ENCODE measurements around the gene GNG13. TPM values are rescaled to one million over a fixed set of nuclear protein-coding genes. Genes with fewer than 3 reads are reported as not detected.
A peak's percentile ranks its signal among the peaks of the same experiment; 100 is the strongest.

GNG13 gene
- total RNA-seq, 2 experiments from 2014 or later: not detected

- POLR2A ChIA-PET: interaction anchor here (1.4 kb wide), 1 partner anchor 11 kb away, joined by 7 read pairs; the partner anchor contains the start of genes CHTF18 and RPUSD1
- Mint-ChIP-seq H3K9me3 (no peaks in the 10 kb centered on the region), H3K27ac (no peak overlapping the region), H3K4me1 (no peaks in the 10 kb centered on the region), H3K27me3 (peaks cover 3% of the 10 kb centered on the region), H3K36me3 (peaks cover 11% of the 10 kb centered on the region), H3K4me3 (no peak overlapping the region)
- no peak for DNase-seq
- ATAC-seq (ENCODE audit: low read depth): no peak
Observed at GRCh38 chr16:799111-799947, 1.2 kb downstream of the GNG13 start.

GRCh38 chr16:798666-799065 lies 1.9 kb downstream of the GNG13 start:
- POLR2A ChIA-PET: no interaction called here
- ATAC-seq (ENCODE audit: low read depth) (no peak), DNase-seq (no peak)
- Mint-ChIP-seq H3K9me3 (no peaks in the 10 kb centered on the region), H3K27ac (no peak overlapping the region), H3K4me1 (no peaks in the 10 kb centered on the region), H3K4me3 (no peak overlapping the region), H3K36me3 (peaks cover 11% of the 10 kb centered on the region), H3K27me3 (peaks cover 3% of the 10 kb centered on the region)

GRCh38 chr16:797686-798085 lies 2.8 kb downstream of the GNG13 start:
- peaks cover 3% of the 10 kb centered on the region for H3K27me3 Mint-ChIP-seq
- ATAC-seq (ENCODE audit: low read depth): no peak
- POLR2A ChIA-PET: no interaction called here
- H3K27ac Mint-ChIP-seq: no peak overlapping the region
- DNase-seq: no peak
- peaks cover 11% of the 10 kb centered on the region for H3K36me3 Mint-ChIP-seq
- H3K9me3 Mint-ChIP-seq: no peaks in the 10 kb centered on the region
- no peak overlapping the region for H3K4me3 Mint-ChIP-seq
- H3K4me1 Mint-ChIP-seq: no peaks in the 10 kb centered on the region

DNA sequence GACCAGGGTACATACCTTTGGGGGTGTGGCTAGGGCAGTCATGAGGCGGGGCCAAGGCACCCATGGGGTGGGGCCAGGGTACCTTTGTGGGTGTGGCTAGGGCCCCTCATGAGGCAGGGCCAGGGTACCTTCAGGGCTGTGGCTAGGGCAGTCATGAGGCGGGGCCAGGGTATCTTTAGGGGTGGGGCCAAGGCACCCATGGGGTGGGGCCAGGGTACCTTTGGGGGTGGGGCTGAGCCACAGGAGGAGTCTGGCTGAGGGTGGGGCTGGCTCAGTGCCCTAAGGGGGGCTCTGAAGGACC lies 3.5 kb downstream of the GNG13 start:
- DNase-seq (no peak), ATAC-seq (ENCODE audit: low read depth) (peak; percentile 16)
- Mint-ChIP-seq H3K4me3 (no peak overlapping the region), H3K27me3 (peaks cover 3% of the 10 kb centered on the region), H3K4me1 (no peaks in the 10 kb centered on the region), H3K27ac (no peak overlapping the region), H3K36me3 (peaks cover 11% of the 10 kb centered on the region), H3K9me3 (no peaks in the 10 kb centered on the region)
- POLR2A ChIA-PET: no interaction called here

- POLR2A ChIA-PET: no interaction called here
- no peak for DNase-seq
- Mint-ChIP-seq H3K27me3 (peaks cover 3% of the 10 kb centered on the region), H3K4me1 (no peaks in the 10 kb centered on the region), H3K4me3 (no peak overlapping the region), H3K27ac (no peak overlapping the region), H3K36me3 (peaks cover 13% of the 10 kb centered on the region), H3K9me3 (no peaks in the 10 kb centered on the region)
- ATAC-seq (ENCODE audit: low read depth): no peak
Observed at GRCh38 chr16:796296-797119, 4.0 kb downstream of the GNG13 start.

GRCh38 chr16:795580-796229 lies 4.8 kb downstream of the GNG13 start:
- ATAC-seq (ENCODE audit: low read depth): no peak
- Mint-ChIP-seq H3K36me3 (peaks cover 16% of the 10 kb centered on the region), H3K4me1 (peaks cover 5% of the 10 kb centered on the region), H3K27ac (no peak overlapping the region), H3K4me3 (no peak overlapping the region), H3K9me3 (no peaks in the 10 kb centered on the region), H3K27me3 (peaks cover 3% of the 10 kb centered on the region)
- POLR2A ChIA-PET: no interaction called here
- no peak for DNase-seq

GRCh38 chr16:794853-795466 lies 5.6 kb downstream of the GNG13 start:
- POLR2A ChIA-PET: no interaction called here
- ATAC-seq (ENCODE audit: low read depth): no peak
- Mint-ChIP-seq H3K36me3 (peaks cover 16% of the 10 kb centered on the region), H3K27me3 (peaks cover 3% of the 10 kb centered on the region), H3K27ac (no peak overlapping the region), H3K4me1 (peaks cover 5% of the 10 kb centered on the region), H3K9me3 (no peaks in the 10 kb centered on the region), H3K4me3 (no peak overlapping the region)
- no peak for DNase-seq

GRCh38 chr16:794091-794822 lies 6.3 kb downstream of the GNG13 start:
- H3K4me3 Mint-ChIP-seq: no peak overlapping the region
- H3K27me3 Mint-ChIP-seq: peaks cover 3% of the 10 kb centered on the region
- POLR2A ChIA-PET: no interaction called here
- no peaks in the 10 kb centered on the region for H3K9me3 Mint-ChIP-seq
- ATAC-seq (ENCODE audit: low read depth) (no peak), DNase-seq (no peak)
- peaks cover 16% of the 10 kb centered on the region for H3K36me3 Mint-ChIP-seq
- H3K27ac Mint-ChIP-seq: no peak overlapping the region
- H3K4me1 Mint-ChIP-seq: peaks cover 6% of the 10 kb centered on the region

GRCh38 chr16:793414-793813 lies 7.1 kb downstream of the GNG13 start:
- POLR2A ChIA-PET: no interaction called here

GRCh38 chr16:792221-792995 lies 8.1 kb downstream of the GNG13 start:
- Mint-ChIP-seq H3K9me3 (no peaks in the 10 kb centered on the region), H3K27ac (no peak overlapping the region), H3K4me3 (no peak overlapping the region), H3K4me1 (peaks cover 6% of the 10 kb centered on the region), H3K36me3 (peaks cover 9% of the 10 kb centered on the region), H3K27me3 (no peaks in the 10 kb centered on the region)
- no peak for DNase-seq
- POLR2A ChIA-PET: no interaction called here
- ATAC-seq (ENCODE audit: low read depth): no peak

More at GRCh38 chr16:793414-793813, 7.1 kb downstream of the GNG13 start:
- Mint-ChIP-seq H3K4me3 (no peak overlapping the region), H3K27ac (no peak overlapping the region), H3K36me3 (peaks cover 15% of the 10 kb centered on the region), H3K9me3 (no peaks in the 10 kb centered on the region), H3K4me1 (peaks cover 6% of the 10 kb centered on the region), H3K27me3 (peaks cover 3% of the 10 kb centered on the region)
- no peak for DNase-seq
- no peak for ATAC-seq (ENCODE audit: low read depth)

GRCh38 chr16:791131-791530 lies 9.4 kb downstream of the GNG13 start:
- POLR2A ChIA-PET: no interaction called here
- H3K27ac Mint-ChIP-seq: no peak overlapping the region
- DNase-seq (no peak), ATAC-seq (ENCODE audit: low read depth) (no peak)
- H3K4me1 Mint-ChIP-seq: peaks cover 6% of the 10 kb centered on the region
- no peaks in the 10 kb centered on the region for H3K27me3 Mint-ChIP-seq
- H3K9me3 Mint-ChIP-seq: no peaks in the 10 kb centered on the region
- H3K4me3 Mint-ChIP-seq: no peak overlapping the region
- H3K36me3 Mint-ChIP-seq: peaks cover 5% of the 10 kb centered on the region

GRCh38 chr16:790086-790485 lies 10.4 kb downstream of the GNG13 start:
- H3K27ac Mint-ChIP-seq: no peak overlapping the region
- H3K9me3 Mint-ChIP-seq: no peaks in the 10 kb centered on the region
- H3K27me3 Mint-ChIP-seq: no peaks in the 10 kb centered on the region
- DNase-seq (no peak), ATAC-seq (ENCODE audit: low read depth) (no peak)
- H3K36me3 Mint-ChIP-seq: peaks cover 5% of the 10 kb centered on the region
- peaks cover 7% of the 10 kb centered on the region for H3K4me1 Mint-ChIP-seq
- POLR2A ChIA-PET: no interaction called here
- H3K4me3 Mint-ChIP-seq: peak overlapping the region; percentile 62

Data from activated naive CD8-positive, alpha-beta T cell treated with anti-CD3 and anti-CD28 coated beads, Interleukin-2, amount 10 ng/mL, durations not matched to agents 7 days and 5 days (primary cell).